Measurements from ENCODE around the gene KIF5A.
"Not testable (repeated sequence)": the region's sequence is repeated elsewhere in the genome, so short reads cannot be mapped to it uniquely, and the experiment has no call there.

The KIF5A gene

GRCh38 chr12:57586832-57587429 is 37.1 kb downstream of the KIF5A start:
- H3K9me3 ChIP-seq (ENCODE audit: insufficient read depth, low read length), result no peaks in the 10 kb centered on the region
- no peak for DNase-seq (ENCODE audit: low read depth, low spot score)
- TF ChIP-seq ZNF274 (IDR thresholded peaks at IDR 0.05; ENCODE audit: low read depth, low read length), result no peak
- TF ChIP-seq YY1 (IDR thresholded peaks at IDR 0.05; ENCODE audit: insufficient read depth, insufficient read length), result no peak
- TF ChIP-seq SUZ12 (IDR thresholded peaks at IDR 0.05; ENCODE audit: extremely low read depth, insufficient read depth, insufficient read length), result no peak
- H3K4me1 ChIP-seq (ENCODE audit: insufficient read depth, insufficient read length), result no peaks in the 10 kb centered on the region
- H3K36me3 ChIP-seq (ENCODE audit: insufficient read depth, insufficient read length, low read length), result no peaks in the 10 kb centered on the region
- no peak overlapping the region for H3K4me3 ChIP-seq (ENCODE audit: insufficient read length, low read depth)
- no peak overlapping the region for H3K9ac ChIP-seq (ENCODE audit: insufficient read length, low read depth)
- H3K27me3 ChIP-seq (ENCODE audit: insufficient read depth, insufficient read length), result no peaks in the 10 kb centered on the region

- not testable (repeated sequence) for DNase-seq (ENCODE audit: low read depth, low spot score); H3K4me3 ChIP-seq (ENCODE audit: insufficient read length, low read depth); H3K9me3 ChIP-seq (ENCODE audit: insufficient read depth, low read length); H3K27me3 ChIP-seq (ENCODE audit: insufficient read depth, insufficient read length); H3K36me3 ChIP-seq (ENCODE audit: insufficient read depth, insufficient read length, low read length); H3K9ac ChIP-seq (ENCODE audit: insufficient read length, low read depth); H3K4me1 ChIP-seq (ENCODE audit: insufficient read depth, insufficient read length)
These were observed 39.2 kb downstream of the KIF5A start for GRCh38 chr12:57588951-57589610.

GRCh38 chr12:57590479-57590863 is 40.6 kb downstream of the KIF5A start:
- Histone ChIP-seq H3K36me3 (ENCODE audit: insufficient read depth, insufficient read length, low read length) (peaks cover 17% of the 10 kb centered on the region), H3K9me3 (ENCODE audit: insufficient read depth, low read length) (no peaks in the 10 kb centered on the region)
- TF ChIP-seq SUZ12 (IDR thresholded peaks at IDR 0.05; ENCODE audit: extremely low read depth, insufficient read depth, insufficient read length), result no peak
- TF ChIP-seq YY1 (IDR thresholded peaks at IDR 0.05; ENCODE audit: insufficient read depth, insufficient read length), result no peak
- no peak for TF ChIP-seq ZNF274 (IDR thresholded peaks at IDR 0.05; ENCODE audit: low read depth, low read length)

GRCh38 chr12:57590864-57591781 is 41.3 kb downstream of the KIF5A start, which contains the start of gene PIP4K2C:
TSS of gene PIP4K2C (plus strand) at chr12:57591192. CDS start at chr12:57591290, 98 bp downstream.
- TF ChIP-seq SUZ12 (IDR thresholded peaks at IDR 0.05; ENCODE audit: extremely low read depth, insufficient read depth, insufficient read length) (no peak), YY1 (IDR thresholded peaks at IDR 0.05; ENCODE audit: insufficient read depth, insufficient read length) (peak; percentile 6), ZNF274 (IDR thresholded peaks at IDR 0.05; ENCODE audit: low read depth, low read length) (no peak)
- peak within 1 kb of the TSS; percentile 92 for H3K9ac ChIP-seq (ENCODE audit: insufficient read length, low read depth)
- H3K27me3 ChIP-seq (ENCODE audit: insufficient read depth, insufficient read length), result no peaks in the 10 kb centered on the region
- no peaks in the 10 kb centered on the region for H3K4me1 ChIP-seq (ENCODE audit: insufficient read depth, insufficient read length)
- H3K4me3 ChIP-seq (ENCODE audit: insufficient read length, low read depth), result peak within 1 kb of the TSS; percentile 91
- H3K9me3 ChIP-seq (ENCODE audit: insufficient read depth, low read length), result no peaks in the 10 kb centered on the region
- H3K36me3 ChIP-seq (ENCODE audit: insufficient read depth, insufficient read length, low read length), result peaks cover 23% of the 10 kb centered on the region
- DNase-seq (ENCODE audit: low read depth, low spot score), result peak; percentile 85

More at GRCh38 chr12:57590479-57590863, 40.6 kb downstream of the KIF5A start:
- peak overlapping the region; percentile 92 for H3K9ac ChIP-seq (ENCODE audit: insufficient read length, low read depth)
- H3K4me1 ChIP-seq (ENCODE audit: insufficient read depth, insufficient read length), result no peaks in the 10 kb centered on the region
- peak overlapping the region; percentile 91 for H3K4me3 ChIP-seq (ENCODE audit: insufficient read length, low read depth)
- no peaks in the 10 kb centered on the region for H3K27me3 ChIP-seq (ENCODE audit: insufficient read depth, insufficient read length)
- no peak for DNase-seq (ENCODE audit: low read depth, low spot score)

- peaks cover 28% of the 10 kb centered on the region for H3K36me3 ChIP-seq (ENCODE audit: insufficient read depth, insufficient read length, low read length)
- H3K9me3 ChIP-seq (ENCODE audit: insufficient read depth, low read length), result no peaks in the 10 kb centered on the region
- no peaks in the 10 kb centered on the region for H3K4me1 ChIP-seq (ENCODE audit: insufficient read depth, insufficient read length)
- H3K27me3 ChIP-seq (ENCODE audit: insufficient read depth, insufficient read length), result no peaks in the 10 kb centered on the region
- TF ChIP-seq SUZ12 (IDR thresholded peaks at IDR 0.05; ENCODE audit: extremely low read depth, insufficient read depth, insufficient read length) (no peak), YY1 (IDR thresholded peaks at IDR 0.05; ENCODE audit: insufficient read depth, insufficient read length) (no peak), ZNF274 (IDR thresholded peaks at IDR 0.05; ENCODE audit: low read depth, low read length) (no peak)
- peak overlapping the region; percentile 91 for H3K4me3 ChIP-seq (ENCODE audit: insufficient read length, low read depth)
- DNase-seq (ENCODE audit: low read depth, low spot score), result no peak
- peak overlapping the region; percentile 92 for H3K9ac ChIP-seq (ENCODE audit: insufficient read length, low read depth)
These were observed 42.0 kb downstream of the KIF5A start for GRCh38 chr12:57591782-57592325.

GRCh38 chr12:57592551-57593165 is 42.8 kb downstream of the KIF5A start:
- no peak for DNase-seq (ENCODE audit: low read depth, low spot score)
- TF ChIP-seq ZNF274 (IDR thresholded peaks at IDR 0.05; ENCODE audit: low read depth, low read length) (no peak), YY1 (IDR thresholded peaks at IDR 0.05; ENCODE audit: insufficient read depth, insufficient read length) (no peak), SUZ12 (IDR thresholded peaks at IDR 0.05; ENCODE audit: extremely low read depth, insufficient read depth, insufficient read length) (no peak)
- Histone ChIP-seq H3K36me3 (ENCODE audit: insufficient read depth, insufficient read length, low read length) (peaks cover 34% of the 10 kb centered on the region), H3K27me3 (ENCODE audit: insufficient read depth, insufficient read length) (no peaks in the 10 kb centered on the region), H3K4me1 (ENCODE audit: insufficient read depth, insufficient read length) (no peaks in the 10 kb centered on the region), H3K4me3 (ENCODE audit: insufficient read length, low read depth) (no peak overlapping the region), H3K9me3 (ENCODE audit: insufficient read depth, low read length) (no peaks in the 10 kb centered on the region), H3K9ac (ENCODE audit: insufficient read length, low read depth) (no peak overlapping the region)

Measured in NT2/D1 (cell line).